ENCODE data around the gene INPP5K.

DNA sequence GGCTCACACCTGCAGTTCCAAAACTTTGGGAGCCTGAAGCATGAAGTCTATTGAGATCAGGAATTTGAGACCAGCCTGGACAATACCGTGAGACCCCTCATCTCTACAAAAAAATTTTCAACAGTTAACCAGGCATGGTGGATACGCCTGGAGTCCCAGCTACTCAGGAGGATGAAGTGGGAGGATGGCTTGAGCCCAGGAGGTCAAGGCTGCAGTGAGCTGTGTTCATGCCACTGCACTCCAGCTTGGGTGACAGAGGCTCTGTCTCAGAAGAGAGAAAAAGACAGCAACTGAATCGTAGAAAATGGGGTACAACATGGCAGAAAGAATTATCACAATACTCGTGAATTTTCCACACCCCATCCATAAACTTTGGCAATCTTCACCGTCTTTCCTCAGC is 63.6 kb downstream of the INPP5K start:
- no peak for TF ChIP-seq ELF4 (IDR thresholded peaks at IDR 0.05)
- TF ChIP-seq L3MBTL2 (conservative IDR thresholded peaks at IDR 0.05): no peak
- TF ChIP-seq SP1 (IDR thresholded peaks at IDR 0.05): no peak
- TF ChIP-seq, protein P1, sequence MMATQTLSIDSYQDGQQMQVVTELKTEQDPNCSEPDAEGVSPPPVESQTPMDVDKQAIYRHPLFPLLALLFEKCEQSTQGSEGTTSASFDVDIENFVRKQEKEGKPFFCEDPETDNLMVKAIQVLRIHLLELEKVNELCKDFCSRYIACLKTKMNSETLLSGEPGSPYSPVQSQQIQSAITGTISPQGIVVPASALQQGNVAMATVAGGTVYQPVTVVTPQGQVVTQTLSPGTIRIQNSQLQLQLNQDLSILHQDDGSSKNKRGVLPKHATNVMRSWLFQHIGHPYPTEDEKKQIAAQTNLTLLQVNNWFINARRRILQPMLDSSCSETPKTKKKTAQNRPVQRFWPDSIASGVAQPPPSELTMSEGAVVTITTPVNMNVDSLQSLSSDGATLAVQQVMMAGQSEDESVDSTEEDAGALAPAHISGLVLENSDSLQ (IDR thresholded peaks at IDR 0.05): no peak
- TF ChIP-seq FOXM1 (IDR thresholded peaks at IDR 0.05; ENCODE audit: borderline replicate concordance): no peak
- TF ChIP-seq HDGF (IDR thresholded peaks at IDR 0.05; ENCODE audit: borderline replicate concordance): no peak

Data from HEK293T (cell line).